SK-N-SH (cell line): ENCODE data around the gene SOAT2. TPM values are rescaled to one million over a fixed set of nuclear protein-coding genes. Genes with fewer than 3 reads are reported as not detected.

Experiments used
- CTCF ChIA-PET: fragments of 300-600, 350-600 bp; formaldehyde crosslinking; extraction: SDS; loops from one replicate; lab custom pipeline; 2021; lab: Yijun Ruan, JAX
- POLR2A ChIA-PET: fragments of 350-600 bp; sonication (Branson Sonifier 250); formaldehyde crosslinking; extraction: SDS; loops from one replicate; lab custom pipeline; 2020; ENCODE audit warnings: antibody characterized with exemption, inconsistent platforms; lab: Yijun Ruan, JAX
- DNase-seq: peaks from one replicate; pipeline ENCODE4 v3.0.0; 2012
- H2AFZ ChIP-seq: fragments of 200-600 bp; sonication (generic); 2 replicates; pipeline ENCODE4 v1.8.1; 2016; ENCODE audit warnings: antibody characterized with exemption, mild to moderate bottlenecking, low read depth
- H3F3A ChIP-seq: fragments of 200-600 bp; sonication (generic); replicated peaks from 2 replicates; pipeline ENCODE3; 2016; ENCODE audit warnings: antibody characterized with exemption, mild to moderate bottlenecking; ENCODE audit not compliant: insufficient read depth
- H3K27ac ChIP-seq, 2 experiments: fragments of 200-500 bp in 1 of 2; fragments of 200-600 bp in 1 of 2; sonication (Bioruptor generic) in 1 of 2; sonication (generic), shearing (Covaris generic) in 1 of 2; 2 replicates each; pipeline versions ENCODE4 v1.5.1 to v1.6.1; 2014 to 2016; ENCODE audit warnings: low read depth in 2 of 2, inconsistent platforms in 1 of 2, low read length in 1 of 2, mild to moderate bottlenecking in 1 of 2, mixed read lengths in 1 of 2
- H3K27me3 ChIP-seq: fragments of 200-600 bp; sonication (generic), shearing (Covaris generic); 2 replicates; pipeline ENCODE4 v1.6.1; 2016; ENCODE audit warnings: mixed run types; ENCODE audit not compliant: insufficient read depth
- H3K36me3 ChIP-seq, 2 experiments: fragments of 200-500 bp in 1 of 2; fragments of 200-600 bp in 1 of 2; sonication (Bioruptor generic) in 1 of 2; sonication (generic) in 1 of 2; replicated peaks in 1 of 2; 2 replicates each; pipeline versions ENCODE3 to v1.5.1; 2014 to 2016; ENCODE audit warnings: low read length in 1 of 2, mild to moderate bottlenecking in 1 of 2; ENCODE audit not compliant: insufficient read depth in 2 of 2, control insufficient read depth in 1 of 2
- H3K4me1 ChIP-seq, 2 experiments: fragments of 200-500 bp in 1 of 2; fragments of 200-600 bp in 1 of 2; sonication (Bioruptor generic) in 1 of 2; sonication (generic), shearing (Covaris generic) in 1 of 2; 2 replicates each; pipeline versions ENCODE4 v1.5.1 to v1.6.1; 2014 to 2016; ENCODE audit warnings: low read depth in 1 of 2, low read length in 1 of 2, mixed run types in 1 of 2; ENCODE audit not compliant: insufficient read depth in 2 of 2, control insufficient read depth in 1 of 2
- H3K4me2 ChIP-seq: fragments of 200-600 bp; sonication (generic), shearing (Covaris generic); 2 replicates; pipeline ENCODE4 v1.6.1; 2017; ENCODE audit warnings: mixed run types
- H3K4me3 ChIP-seq, 2 experiments: fragments of 200-500 bp in 1 of 2; fragments of 200-600 bp in 1 of 2; sonication (Bioruptor generic) in 1 of 2; sonication (generic), shearing (Covaris generic) in 1 of 2; 2 replicates each; pipeline versions ENCODE4 v1.5.1 to v1.8.1; 2014 to 2016; ENCODE audit warnings: low read depth in 2 of 2, inconsistent platforms in 1 of 2, low read length in 1 of 2, mild to moderate bottlenecking in 1 of 2, mixed read lengths in 1 of 2, moderate library complexity in 1 of 2
- H3K79me2 ChIP-seq: fragments of 200-600 bp; sonication (generic); 2 replicates; pipeline ENCODE4 v1.8.1; 2017; ENCODE audit warnings: mild to moderate bottlenecking; ENCODE audit not compliant: insufficient read depth
- H3K9ac ChIP-seq: fragments of 200-600 bp; sonication (generic); 2 replicates; pipeline ENCODE4 v1.6.1; 2017; ENCODE audit warnings: mixed run types
- H3K9me2 ChIP-seq: fragments of 200-600 bp; sonication (generic); 2 replicates; pipeline ENCODE4 v1.6.1; 2017; ENCODE audit warnings: mixed run types
- H3K9me3 ChIP-seq: fragments of 200-600 bp; sonication (generic); 2 replicates; pipeline ENCODE4 v1.6.1; 2017; ENCODE audit warnings: mixed run types, mild to moderate bottlenecking, moderate library complexity
- H4K20me1 ChIP-seq: fragments of 200-600 bp; sonication (generic); 2 replicates; pipeline ENCODE4 v1.6.1; 2017; ENCODE audit warnings: mild to moderate bottlenecking, mixed run types; ENCODE audit not compliant: insufficient read depth
- FOSL2 ChIP-seq: IDR thresholded peaks from 2 replicates; pipeline ENCODE4 v1.4.0; 2012; ENCODE audit warnings: low read depth, mild to moderate bottlenecking, moderate library complexity, borderline replicate concordance
- FOXM1 ChIP-seq: IDR thresholded peaks from 2 replicates; pipeline ENCODE4 v1.4.0; 2012; ENCODE audit warnings: low read depth, mild to moderate bottlenecking
- MXI1 ChIP-seq: IDR thresholded peaks from 2 replicates; pipeline ENCODE4 v1.6.1; 2012; ENCODE audit warnings: mild to moderate bottlenecking, low read depth, low read length, improper control_type of control experiment
- NFIC ChIP-seq: IDR thresholded peaks from 2 replicates; pipeline ENCODE4 v1.4.0; 2012; ENCODE audit warnings: borderline replicate concordance
- NRF1 ChIP-seq: IDR thresholded peaks from 2 replicates; pipeline ENCODE4 v1.6.1; 2012; ENCODE audit warnings: low read depth, mild to moderate bottlenecking, low read length
- RCOR1 ChIP-seq: fragments of 150-350 bp; IDR thresholded peaks from 2 replicates; pipeline ENCODE4 v1.6.1; 2017; ENCODE audit warnings: antibody characterized with exemption, low read length
- RFX5 ChIP-seq: IDR thresholded peaks from 2 replicates; pipeline ENCODE4 v1.6.1; 2012; ENCODE audit warnings: mild to moderate bottlenecking, improper control_type of control experiment, low read length
- SIN3A ChIP-seq: IDR thresholded peaks from 2 replicates; pipeline ENCODE4 v1.6.1; 2012; ENCODE audit warnings: low read depth, mild to moderate bottlenecking, low read length, moderate library complexity, borderline replicate concordance
- SMC3 ChIP-seq: IDR thresholded peaks from 2 replicates; pipeline ENCODE4 v1.6.1; 2012; ENCODE audit warnings: low read depth, low read length, improper control_type of control experiment
- TCF12 ChIP-seq: IDR thresholded peaks from 2 replicates; pipeline ENCODE4 v1.4.0; 2012
- YY1 ChIP-seq: IDR thresholded peaks from 2 replicates; pipeline ENCODE4 v1.4.0; 2012; ENCODE audit warnings: low read depth, mild to moderate bottlenecking
- WGBS: methylation state at CpG from one replicate; pipeline ENCODE4 v1.1.6; 2017; ENCODE audit warnings: low lambda C conversion rate; 5-methylcytosine and 5-hydroxymethylcytosine counted together
- polyA plus RNA-seq, 3 experiments: library from polyadenylated mRNA; depleted of rRNA; stranded (reverse); fragments of >200 nt; gene quantifications; 2 replicates each; pipeline ENCODE4 v1.2.3, GENCODE V29; 2012
- TF ChIP-seq, protein P1 (sequence below): IDR thresholded peaks from 2 replicates; pipeline ENCODE4 v1.4.0; 2012; ENCODE audit warnings: low read depth
- TF ChIP-seq, protein P2 (sequence below): fragments of 150-350 bp; IDR thresholded peaks from 2 replicates; pipeline ENCODE4 v1.6.1; 2016; ENCODE audit warnings: mild to moderate bottlenecking, low read depth, low read length
- TF ChIP-seq, protein P3 (sequence below): fragments of 200-600 bp; sonication (generic); IDR thresholded peaks from 2 replicates; pipeline ENCODE4 v1.6.1; 2017; ENCODE audit warnings: antibody characterized with exemption, mild to moderate bottlenecking, moderate library complexity

The SOAT2 gene
- polyA plus RNA-seq, 1 of the 3 experiments (the other 2 are of a cell fraction), result 0.18 TPM

DNA sequence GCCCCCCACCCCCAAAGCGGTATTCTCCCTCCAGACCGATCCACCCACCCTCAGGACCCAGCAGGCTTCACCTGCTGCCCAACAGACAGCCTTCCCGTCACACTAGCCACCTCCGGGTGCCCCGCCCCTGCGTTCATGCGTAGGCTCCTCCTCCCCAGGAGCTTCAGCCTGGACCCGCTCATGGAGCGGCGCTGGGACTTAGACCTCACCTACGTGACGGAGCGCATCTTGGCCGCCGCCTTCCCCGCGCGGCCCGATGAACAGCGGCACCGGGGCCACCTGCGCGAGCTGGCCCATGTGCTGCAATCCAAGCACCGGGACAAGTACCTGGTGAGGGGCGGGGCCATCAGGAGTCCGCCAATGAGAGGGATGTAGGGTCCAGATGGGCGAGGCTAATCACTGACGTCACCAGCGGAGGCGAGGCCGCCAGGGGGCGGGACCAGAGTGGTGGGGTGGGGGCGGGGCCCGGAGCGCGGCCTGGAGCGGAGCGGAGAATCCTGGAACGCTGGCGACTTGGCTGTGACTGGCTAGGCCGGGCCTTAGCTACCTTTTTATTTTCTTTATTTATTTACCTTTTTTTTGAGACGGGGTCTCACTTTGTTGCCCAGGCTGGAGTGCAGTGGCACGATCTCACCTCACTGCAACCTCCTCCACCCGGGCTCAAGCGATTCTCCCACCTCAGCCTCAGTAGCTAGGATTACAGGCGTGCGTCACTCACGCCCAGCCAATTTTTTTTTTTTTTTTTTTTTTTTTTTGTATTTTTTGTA, 49.0 kb upstream of the SOAT2 start (continued):
- no peak for TF ChIP-seq RFX5
- no peak for TF ChIP-seq FOSL2
- TF ChIP-seq, protein P1, sequence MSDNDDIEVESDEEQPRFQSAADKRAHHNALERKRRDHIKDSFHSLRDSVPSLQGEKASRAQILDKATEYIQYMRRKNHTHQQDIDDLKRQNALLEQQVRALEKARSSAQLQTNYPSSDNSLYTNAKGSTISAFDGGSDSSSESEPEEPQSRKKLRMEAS, result peak; percentile 55; the same call in 1 of the 2 replicates
- TF ChIP-seq, all 33 proteins: peak for 4

DNA sequence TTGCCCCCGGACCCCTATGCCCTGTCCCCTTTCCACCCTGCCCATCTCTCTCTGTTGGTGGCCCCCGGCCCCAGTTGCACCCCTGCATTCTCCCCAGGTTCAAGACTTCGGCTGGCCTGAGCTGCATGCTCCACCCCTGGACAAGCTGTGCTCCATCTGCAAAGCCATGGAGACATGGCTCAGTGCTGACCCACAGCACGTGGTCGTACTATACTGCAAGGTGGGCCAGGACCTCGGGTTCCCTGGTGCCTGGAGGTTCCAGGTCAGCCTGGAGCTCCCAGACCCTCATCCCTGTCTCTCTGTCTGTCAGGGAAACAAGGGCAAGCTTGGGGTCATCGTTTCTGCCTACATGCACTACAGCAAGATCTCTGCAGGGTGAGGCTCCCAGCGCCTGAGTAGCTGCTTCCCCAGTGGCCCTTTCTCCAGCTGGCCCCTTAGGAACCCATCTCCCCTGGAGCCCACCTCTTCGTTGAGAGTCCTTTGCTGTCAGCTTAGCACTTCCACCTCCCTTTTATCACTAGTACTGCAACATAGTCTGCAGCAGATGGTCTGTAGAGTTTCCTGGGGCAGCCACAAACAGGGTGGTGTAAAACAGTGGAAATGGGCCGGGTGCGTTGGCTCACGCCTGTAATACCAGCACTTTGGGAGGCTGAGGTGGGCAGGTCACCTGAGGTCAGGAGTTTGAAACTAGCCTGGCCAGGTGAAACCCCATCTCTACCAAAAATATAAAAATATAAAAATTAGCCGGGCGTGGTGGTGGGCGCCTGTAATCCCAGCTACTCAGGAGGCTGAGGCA, 47.6 kb upstream of the SOAT2 start:
- Histone ChIP-seq H2AFZ (no peak overlapping the region), H3K9me3 (no peaks in the 10 kb centered on the region), H3K9ac (no peak overlapping the region), H3K36me3 (peaks cover 19 to 27% of the 10 kb centered on the region in 2 experiments), H3K4me2 (no peak overlapping the region), H3K4me3 (no peak overlapping the region), H4K20me1 (no peaks in the 10 kb centered on the region), H3F3A (peaks cover 18% of the 10 kb centered on the region), H3K27me3 (no peaks in the 10 kb centered on the region), H3K9me2 (no peaks in the 10 kb centered on the region), H3K4me1 (peaks cover 20 to 36% of the 10 kb centered on the region in 2 experiments; a peak in 3 of 4 replicates), H3K27ac (no peak overlapping the region), H3K79me2 (peaks cover 11% of the 10 kb centered on the region)
- CTCF ChIA-PET, result interaction anchor here (0.9 to 14.5 kb wide), 7 partner anchors 8 to 142 kb away, joined by 3 to 385 read pairs (median 12); partner anchors contain the start of genes IGFBP6, SOAT2 and SPRYD3
- no peak for DNase-seq
- POLR2A ChIA-PET, result interaction anchor here (2.1 kb wide), 1 partner anchor 24 kb away, joined by 9 read pairs; the partner anchor contains the start of gene SPRYD3
- TF ChIP-seq TCF12 (no peak), FOXM1 (no peak), YY1 (no peak), SMC3 (no peak), MXI1 (no peak), RCOR1 (no peak), SIN3A (no peak), NRF1 (no peak), FOSL2 (no peak), NFIC (no peak)
- TF ChIP-seq, protein P2, sequence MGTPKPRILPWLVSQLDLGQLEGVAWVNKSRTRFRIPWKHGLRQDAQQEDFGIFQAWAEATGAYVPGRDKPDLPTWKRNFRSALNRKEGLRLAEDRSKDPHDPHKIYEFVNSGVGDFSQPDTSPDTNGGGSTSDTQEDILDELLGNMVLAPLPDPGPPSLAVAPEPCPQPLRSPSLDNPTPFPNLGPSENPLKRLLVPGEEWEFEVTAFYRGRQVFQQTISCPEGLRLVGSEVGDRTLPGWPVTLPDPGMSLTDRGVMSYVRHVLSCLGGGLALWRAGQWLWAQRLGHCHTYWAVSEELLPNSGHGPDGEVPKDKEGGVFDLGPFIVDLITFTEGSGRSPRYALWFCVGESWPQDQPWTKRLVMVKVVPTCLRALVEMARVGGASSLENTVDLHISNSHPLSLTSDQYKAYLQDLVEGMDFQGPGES, result no peak
- TF ChIP-seq, protein P3, sequence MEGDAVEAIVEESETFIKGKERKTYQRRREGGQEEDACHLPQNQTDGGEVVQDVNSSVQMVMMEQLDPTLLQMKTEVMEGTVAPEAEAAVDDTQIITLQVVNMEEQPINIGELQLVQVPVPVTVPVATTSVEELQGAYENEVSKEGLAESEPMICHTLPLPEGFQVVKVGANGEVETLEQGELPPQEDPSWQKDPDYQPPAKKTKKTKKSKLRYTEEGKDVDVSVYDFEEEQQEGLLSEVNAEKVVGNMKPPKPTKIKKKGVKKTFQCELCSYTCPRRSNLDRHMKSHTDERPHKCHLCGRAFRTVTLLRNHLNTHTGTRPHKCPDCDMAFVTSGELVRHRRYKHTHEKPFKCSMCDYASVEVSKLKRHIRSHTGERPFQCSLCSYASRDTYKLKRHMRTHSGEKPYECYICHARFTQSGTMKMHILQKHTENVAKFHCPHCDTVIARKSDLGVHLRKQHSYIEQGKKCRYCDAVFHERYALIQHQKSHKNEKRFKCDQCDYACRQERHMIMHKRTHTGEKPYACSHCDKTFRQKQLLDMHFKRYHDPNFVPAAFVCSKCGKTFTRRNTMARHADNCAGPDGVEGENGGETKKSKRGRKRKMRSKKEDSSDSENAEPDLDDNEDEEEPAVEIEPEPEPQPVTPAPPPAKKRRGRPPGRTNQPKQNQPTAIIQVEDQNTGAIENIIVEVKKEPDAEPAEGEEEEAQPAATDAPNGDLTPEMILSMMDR, result no peak
- 83% methylated on average over 15 of the region's 15 CpGs for WGBS
